ENCODE data around the gene ITPR2.
"Not testable (repeated sequence)": the region's sequence is repeated elsewhere in the genome, so short reads cannot be mapped to it uniquely, and the experiment has no call there.

The ITPR2 gene

GRCh38 chr12:26791301-26791791 is 41.6 kb downstream of the ITPR2 start:
- no peak for DNase-seq (ENCODE audit: low read depth in 2 of 3, low spot score in 2 of 3)

GRCh38 chr12:26790645-26790994 is 42.4 kb downstream of the ITPR2 start:
- no peak for DNase-seq (ENCODE audit: low read depth in 2 of 3, low spot score in 2 of 3)

GRCh38 chr12:26789731-26790644 is 43.0 kb downstream of the ITPR2 start:
- no peak for DNase-seq (ENCODE audit: low read depth in 2 of 3, low spot score in 2 of 3)

GRCh38 chr12:26786865-26787514 is 46.0 kb downstream of the ITPR2 start:
- no peak for DNase-seq (ENCODE audit: low read depth in 2 of 3, low spot score in 2 of 3)

- DNase-seq (ENCODE audit: low read depth in 2 of 3, low spot score in 2 of 3), result no peak
Measured at GRCh38 chr12:26786491-26786864, 46.5 kb downstream of the ITPR2 start.

GRCh38 chr12:26783816-26784379 is 49.1 kb downstream of the ITPR2 start:
- not testable (repeated sequence) for DNase-seq (ENCODE audit: low read depth in 2 of 3, low spot score in 2 of 3)

GRCh38 chr12:26783131-26783526 is 49.9 kb downstream of the ITPR2 start:
- no peak for DNase-seq (ENCODE audit: low read depth in 2 of 3, low spot score in 2 of 3)

- DNase-seq (ENCODE audit: low read depth in 2 of 3, low spot score in 2 of 3), result no peak
Measured at GRCh38 chr12:26782372-26783130, 50.4 kb downstream of the ITPR2 start.

- not testable (repeated sequence) for DNase-seq (ENCODE audit: low read depth in 2 of 3, low spot score in 2 of 3)
Measured at GRCh38 chr12:26780656-26781055, 52.3 kb downstream of the ITPR2 start.

GRCh38 chr12:26778173-26778775 is 54.7 kb downstream of the ITPR2 start:
- not testable (repeated sequence) for DNase-seq (ENCODE audit: low read depth in 2 of 3, low spot score in 2 of 3)

GRCh38 chr12:26777236-26777635 is 55.8 kb downstream of the ITPR2 start:
- DNase-seq (ENCODE audit: low read depth in 2 of 3, low spot score in 2 of 3), result no peak

- DNase-seq (ENCODE audit: low read depth in 2 of 3, low spot score in 2 of 3), result not testable (repeated sequence)
Measured at GRCh38 chr12:26775991-26776390, 57.0 kb downstream of the ITPR2 start.

- DNase-seq (ENCODE audit: low read depth in 2 of 3, low spot score in 2 of 3), result no peak
Measured at GRCh38 chr12:26773313-26774104, 59.5 kb downstream of the ITPR2 start.

- no peak for DNase-seq (ENCODE audit: low read depth in 2 of 3, low spot score in 2 of 3)
Measured at GRCh38 chr12:26771861-26772260, 61.1 kb downstream of the ITPR2 start.

- DNase-seq (ENCODE audit: low read depth in 2 of 3, low spot score in 2 of 3), result no peak
Measured at GRCh38 chr12:26770239-26771070, 62.5 kb downstream of the ITPR2 start.

- DNase-seq (ENCODE audit: low read depth in 2 of 3, low spot score in 2 of 3), result no peak
Measured at GRCh38 chr12:26769611-26770010, 63.4 kb downstream of the ITPR2 start.

GRCh38 chr12:26768611-26769603 is 64.1 kb downstream of the ITPR2 start:
- no peak for DNase-seq (ENCODE audit: low read depth in 2 of 3, low spot score in 2 of 3)

- no peak for DNase-seq (ENCODE audit: low read depth in 2 of 3, low spot score in 2 of 3)
Measured at GRCh38 chr12:26767865-26768264, 65.1 kb downstream of the ITPR2 start.
